SU-DHL-6 (cell line): ENCODE measurements around the gene MACC1.
"Not testable (repeated sequence)": the region's sequence is repeated elsewhere in the genome, so short reads cannot be mapped to it uniquely, and the experiment has no call there.

ENCODE experiments used
- H2AFZ ChIP-seq: fragments of 200-600 bp; sonication (generic); 2 replicates; pipeline ENCODE4 v1.6.1; 2014; ENCODE audit warnings: low read depth, mild to moderate bottlenecking, moderate library complexity, mixed read lengths, antibody characterized with exemption, low read length; ENCODE audit not compliant: severe bottlenecking
- H3F3A ChIP-seq: fragments of 200-600 bp; shearing (Covaris generic); 2 replicates; pipeline ENCODE4 v1.6.0; 2016; ENCODE audit warnings: antibody characterized with exemption, mild to moderate bottlenecking; ENCODE audit not compliant: insufficient read depth
- H3K27ac ChIP-seq: fragments of 200-600 bp; sonication (generic); 2 replicates; pipeline ENCODE4 v1.5.1; 2016; ENCODE audit warnings: low read depth, mild to moderate bottlenecking, low read length, moderate library complexity, mixed read lengths
- H3K27me3 ChIP-seq: fragments of 200-600 bp; sonication (generic), shearing (Covaris generic); 2 replicates; pipeline ENCODE4 v1.6.0; 2014; ENCODE audit warnings: mild to moderate bottlenecking, low read length
- H3K36me3 ChIP-seq: fragments of 200-600 bp; sonication (generic); 2 replicates; pipeline ENCODE4 v1.6.1; 2014; ENCODE audit warnings: mild to moderate bottlenecking, low read length, mixed read lengths
- H3K4me2 ChIP-seq: fragments of 300-600, 200-600 bp; shearing (Covaris generic), sonication (generic); 2 replicates; pipeline ENCODE4 v1.6.0; 2014; ENCODE audit warnings: low read length, low read depth, mild to moderate bottlenecking; ENCODE audit not compliant: poor library complexity, severe bottlenecking
- H3K4me3 ChIP-seq: fragments of 200-600 bp; sonication (generic); 2 replicates; pipeline ENCODE4 v1.5.1; 2014; ENCODE audit warnings: antibody characterized with exemption, low read length, mild to moderate bottlenecking, mixed read lengths; ENCODE audit not compliant: insufficient read depth, poor library complexity, severe bottlenecking
- H3K79me2 ChIP-seq: fragments of 200-600 bp; sonication (generic); 2 replicates; pipeline ENCODE4 v1.6.1; 2014; ENCODE audit warnings: mild to moderate bottlenecking, low read length, moderate library complexity; ENCODE audit not compliant: insufficient read depth
- H3K9ac ChIP-seq: fragments of 200-600 bp; sonication (generic); 2 replicates; pipeline ENCODE4 v1.7.0; 2014; ENCODE audit warnings: mild to moderate bottlenecking, low read length
- H3K9me2 ChIP-seq: fragments of 200-600 bp; sonication (generic); replicated peaks from 2 replicates; pipeline ENCODE4 v1.6.1; 2014; ENCODE audit warnings: low read length; ENCODE audit not compliant: insufficient read depth
- H3K9me3 ChIP-seq: fragments of 200-600 bp; sonication (generic); 2 replicates; pipeline ENCODE4 v1.6.1; 2014; ENCODE audit warnings: low read length, mixed read lengths; ENCODE audit not compliant: insufficient read depth
- H4K20me1 ChIP-seq: fragments of 200-600 bp; sonication (generic); 2 replicates; pipeline ENCODE4 v1.6.1; 2014; ENCODE audit warnings: low read depth, mild to moderate bottlenecking, antibody characterized with exemption, low read length, moderate library complexity, mixed read lengths
- EZH2phosphoT487 ChIP-seq: fragments of 200-600 bp; sonication (generic), shearing (Covaris generic); conservative IDR thresholded peaks from 2 replicates; pipeline ENCODE4 v1.6.1; 2018; ENCODE audit warnings: mild to moderate bottlenecking, antibody characterized with exemption, low read length, moderate library complexity, mixed read lengths
- TF ChIP-seq, protein P1 (sequence below): fragments of 200-600 bp; sonication (generic); IDR thresholded peaks from one replicate; pipeline ENCODE4 v1.5.1; 2017; ENCODE audit warnings: antibody characterized with exemption, mild to moderate bottlenecking, low read length, moderate library complexity; ENCODE audit not compliant: insufficient read depth, poor library complexity, severe bottlenecking

The MACC1 gene

GRCh38 chr7:20121404-20121803, 95.8 kb downstream of the MACC1 start:
- H2AFZ ChIP-seq: no peak overlapping the region
- H3K79me2 ChIP-seq: no peaks in the 10 kb centered on the region
- no peaks in the 10 kb centered on the region for H4K20me1 ChIP-seq
- no peak overlapping the region for H3K27ac ChIP-seq
- TF ChIP-seq EZH2phosphoT487: no peak
- TF ChIP-seq, protein P1, sequence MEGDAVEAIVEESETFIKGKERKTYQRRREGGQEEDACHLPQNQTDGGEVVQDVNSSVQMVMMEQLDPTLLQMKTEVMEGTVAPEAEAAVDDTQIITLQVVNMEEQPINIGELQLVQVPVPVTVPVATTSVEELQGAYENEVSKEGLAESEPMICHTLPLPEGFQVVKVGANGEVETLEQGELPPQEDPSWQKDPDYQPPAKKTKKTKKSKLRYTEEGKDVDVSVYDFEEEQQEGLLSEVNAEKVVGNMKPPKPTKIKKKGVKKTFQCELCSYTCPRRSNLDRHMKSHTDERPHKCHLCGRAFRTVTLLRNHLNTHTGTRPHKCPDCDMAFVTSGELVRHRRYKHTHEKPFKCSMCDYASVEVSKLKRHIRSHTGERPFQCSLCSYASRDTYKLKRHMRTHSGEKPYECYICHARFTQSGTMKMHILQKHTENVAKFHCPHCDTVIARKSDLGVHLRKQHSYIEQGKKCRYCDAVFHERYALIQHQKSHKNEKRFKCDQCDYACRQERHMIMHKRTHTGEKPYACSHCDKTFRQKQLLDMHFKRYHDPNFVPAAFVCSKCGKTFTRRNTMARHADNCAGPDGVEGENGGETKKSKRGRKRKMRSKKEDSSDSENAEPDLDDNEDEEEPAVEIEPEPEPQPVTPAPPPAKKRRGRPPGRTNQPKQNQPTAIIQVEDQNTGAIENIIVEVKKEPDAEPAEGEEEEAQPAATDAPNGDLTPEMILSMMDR: no peak
- no peaks in the 10 kb centered on the region for H3K9me3 ChIP-seq
- H3K9me2 ChIP-seq: no peaks in the 10 kb centered on the region
- H3K4me2 ChIP-seq: no peak overlapping the region
- H3K27me3 ChIP-seq: no peaks in the 10 kb centered on the region
- H3K36me3 ChIP-seq: no peaks in the 10 kb centered on the region
- H3F3A ChIP-seq: no peaks in the 10 kb centered on the region
- H3K4me3 ChIP-seq: no peak overlapping the region
- no peak overlapping the region for H3K9ac ChIP-seq

- not testable (repeated sequence) for H3K27ac ChIP-seq, H3K36me3 ChIP-seq, H3K9ac ChIP-seq, H3K79me2 ChIP-seq, H3F3A ChIP-seq, H4K20me1 ChIP-seq, H3K27me3 ChIP-seq, H3K4me3 ChIP-seq, H3K9me3 ChIP-seq, H3K4me2 ChIP-seq, H2AFZ ChIP-seq, H3K9me2 ChIP-seq
Measured at GRCh38 chr7:20120611-20121168, 96.5 kb downstream of the MACC1 start.

DNA sequence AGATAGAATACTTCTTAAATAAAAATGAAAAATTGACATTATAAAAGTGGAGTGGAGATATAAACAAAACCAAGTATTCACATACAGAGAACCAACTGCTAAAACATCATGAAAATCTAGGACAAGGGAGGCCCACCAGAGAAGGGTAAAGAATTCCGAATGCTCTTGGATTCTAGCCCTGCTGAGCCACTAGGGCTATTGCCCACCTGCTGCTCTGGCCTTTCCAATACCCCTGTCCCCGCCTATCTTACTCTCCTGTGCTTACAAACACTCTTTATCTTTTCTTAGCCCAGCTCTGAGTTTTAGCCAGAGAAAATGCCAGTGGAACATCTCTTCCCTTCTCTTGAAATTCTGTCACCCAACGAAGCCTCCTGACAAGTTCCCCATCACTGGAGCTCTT, 100.3 kb downstream of the MACC1 start:
- Histone ChIP-seq H3K36me3 (no peaks in the 10 kb centered on the region), H3K27me3 (no peaks in the 10 kb centered on the region), H3K27ac (no peak overlapping the region), H3K4me3 (no peak overlapping the region), H2AFZ (no peak overlapping the region), H3K9ac (no peak overlapping the region), H4K20me1 (no peaks in the 10 kb centered on the region), H3K79me2 (no peaks in the 10 kb centered on the region), H3F3A (peaks cover 13% of the 10 kb centered on the region; the same call in 1 of the 2 replicates), H3K9me3 (no peaks in the 10 kb centered on the region), H3K9me2 (no peaks in the 10 kb centered on the region), H3K4me2 (no peak overlapping the region)
- TF ChIP-seq, protein P1: no peak
- TF ChIP-seq EZH2phosphoT487: no peak

- Histone ChIP-seq H3K79me2 (no peaks in the 10 kb centered on the region), H3K4me3 (no peak overlapping the region), H3K4me2 (peak overlapping the region; percentile 36), H3K9me2 (no peaks in the 10 kb centered on the region), H4K20me1 (no peaks in the 10 kb centered on the region), H2AFZ (peak overlapping the region; percentile 55), H3F3A (peaks cover 13% of the 10 kb centered on the region; the same call in 1 of the 2 replicates), H3K27me3 (no peaks in the 10 kb centered on the region), H3K36me3 (no peaks in the 10 kb centered on the region), H3K27ac (no peak overlapping the region), H3K9me3 (no peaks in the 10 kb centered on the region), H3K9ac (no peak overlapping the region)
- TF ChIP-seq, protein P1: no peak
- TF ChIP-seq EZH2phosphoT487: no peak
Measured at GRCh38 chr7:20114468-20114867, 102.7 kb downstream of the MACC1 start.
